IMR-90 (cell line): ENCODE data around the gene PARVB. TPM values are rescaled to one million over a fixed set of nuclear protein-coding genes. Genes with fewer than 3 reads are reported as not detected.
A peak's percentile ranks its signal among the peaks of the same experiment; 100 is the strongest.

Experiments
- ATAC-seq: fragments of 200-7000 bp; cut with Tn5 transposase; 2 replicates; pipeline ENCODE4 v1.9.1; 2020; ENCODE audit warnings: low read depth, mild to moderate bottlenecking, moderate library complexity
- BruUV-seq: library from RNA; stranded (reverse); fragments of 400-500 nt; replicated peaks from 2 replicates; lab custom pipeline; 2021; lab: Mats Ljungman, UMichigan
- CTCF ChIA-PET: fragments of 300-600 bp; formaldehyde crosslinking; extraction: SDS; loops from one replicate; lab custom pipeline; 2021; ENCODE audit warnings: antibody characterized with exemption; lab: Yijun Ruan, JAX
- POLR2A ChIA-PET: fragments of 300-600 bp; sonication (Branson Sonifier 250); formaldehyde crosslinking; loops from one replicate; lab custom pipeline; 2022; ENCODE audit warnings: antibody characterized with exemption; ENCODE audit not compliant: unreplicated experiment; lab: Charles Lee
- DNase-seq: peaks from one replicate; pipeline ENCODE4 v3.0.0; 2013
- H2AFZ ChIP-seq: replicated peaks from 2 replicates; pipeline ENCODE3; 2013; ENCODE audit warnings: low read length, mild to moderate bottlenecking; ENCODE audit not compliant: poor library complexity
- H2AK5ac ChIP-seq: 2 replicates; pipeline ENCODE4 v1.6.1; 2013; ENCODE audit warnings: low read depth, low read length, inconsistent platforms
- H2AK9ac ChIP-seq: replicated peaks from 2 replicates; pipeline ENCODE3; 2013; ENCODE audit warnings: mild to moderate bottlenecking, low read depth, low read length, moderate library complexity; ENCODE audit not compliant: poor library complexity
- H2BK120ac ChIP-seq: 2 replicates; pipeline ENCODE4 v1.6.1; 2013; ENCODE audit warnings: low read depth, low read length, inconsistent platforms
- H2BK15ac ChIP-seq: 3 replicates; pipeline ENCODE4 v1.6.1; 2013; ENCODE audit warnings: low read depth, low read length, inconsistent platforms
- H2BK20ac ChIP-seq: 2 replicates; pipeline ENCODE4 v1.6.1; 2013; ENCODE audit warnings: low read depth, mild to moderate bottlenecking, inconsistent platforms, low read length, moderate library complexity
- H2BK5ac ChIP-seq: 2 replicates; pipeline ENCODE4 v1.6.1; 2013; ENCODE audit warnings: mild to moderate bottlenecking, low read depth, low read length, inconsistent platforms; ENCODE audit not compliant: poor library complexity, severe bottlenecking
- H3K14ac ChIP-seq: replicated peaks from 2 replicates; pipeline ENCODE4 v1.6.1; 2013; ENCODE audit warnings: low read depth, low read length, inconsistent platforms
- H3K18ac ChIP-seq: 2 replicates; pipeline ENCODE4 v1.6.1; 2013; ENCODE audit warnings: low read depth, low read length, control low read depth
- H3K23ac ChIP-seq: 2 replicates; pipeline ENCODE4 v1.6.1; 2013; ENCODE audit warnings: low read depth, low read length, inconsistent platforms
- H3K27ac ChIP-seq: 2 replicates; pipeline ENCODE4 v1.5.1; 2013; ENCODE audit warnings: mild to moderate bottlenecking, control low read depth, low read length; ENCODE audit not compliant: insufficient read depth
- H3K27me3 ChIP-seq: 2 replicates; pipeline ENCODE4 v1.6.1; 2013; ENCODE audit warnings: low read length; ENCODE audit not compliant: control insufficient read depth, insufficient read depth
- H3K36me3 ChIP-seq: 2 replicates; pipeline ENCODE4 v1.6.1; 2013; ENCODE audit warnings: low read length, mixed read lengths; ENCODE audit not compliant: control insufficient read depth, insufficient read depth
- H3K4ac ChIP-seq: 2 replicates; pipeline ENCODE4 v1.6.1; 2013; ENCODE audit warnings: low read depth, low read length, inconsistent platforms
- H3K4me1 ChIP-seq: 2 replicates; pipeline ENCODE4 v1.6.1; 2013; ENCODE audit warnings: low read length, mixed read lengths; ENCODE audit not compliant: control insufficient read depth, insufficient read depth
- H3K4me2 ChIP-seq: 2 replicates; pipeline ENCODE4 v1.6.1; 2013; ENCODE audit warnings: low read depth, mild to moderate bottlenecking, control low read depth, low read length, moderate library complexity
- H3K4me3 ChIP-seq: 2 replicates; pipeline ENCODE4 v1.5.1; 2013; ENCODE audit warnings: low read depth, mild to moderate bottlenecking, control low read depth, low read length, moderate library complexity; ENCODE audit not compliant: insufficient read depth
- H3K56ac ChIP-seq: 2 replicates; pipeline ENCODE4 v1.6.1; 2013; ENCODE audit warnings: low read length, inconsistent platforms; ENCODE audit not compliant: insufficient read depth; ENCODE audit errors: extremely low read depth
- H3K79me1 ChIP-seq, 2 experiments: 2 replicates each; pipeline ENCODE4 v1.6.1; 2013; ENCODE audit warnings: low read length in 2 of 2, inconsistent platforms in 1 of 2, low read depth in 1 of 2
- H3K9ac ChIP-seq: 2 replicates; pipeline ENCODE4 v1.6.1; 2013; ENCODE audit warnings: low read depth, low read length, control low read depth
- H3K9me1 ChIP-seq: 2 replicates; pipeline ENCODE4 v1.6.1; 2013; ENCODE audit warnings: low read length, inconsistent platforms; ENCODE audit not compliant: insufficient read depth
- H3K9me3 ChIP-seq: 2 replicates; pipeline ENCODE4 v1.6.1; 2013; ENCODE audit warnings: low read length; ENCODE audit not compliant: control insufficient read depth, insufficient read depth
- H4K20me1 ChIP-seq: 2 replicates; pipeline ENCODE4 v1.6.1; 2013; ENCODE audit warnings: low read length, inconsistent platforms; ENCODE audit not compliant: insufficient read depth
- H4K5ac ChIP-seq: 2 replicates; pipeline ENCODE4 v1.6.1; 2013; ENCODE audit warnings: mild to moderate bottlenecking, low read depth, low read length, control low read depth
- H4K8ac ChIP-seq, 2 experiments: 2 replicates each; pipeline ENCODE4 v1.6.1; 2013; ENCODE audit warnings: low read depth in 2 of 2, low read length in 2 of 2, control low read depth in 1 of 2, inconsistent platforms in 1 of 2
- H4K91ac ChIP-seq: 2 replicates; pipeline ENCODE4 v1.6.1; 2013; ENCODE audit warnings: low read depth, low read length, inconsistent platforms; ENCODE audit not compliant: insufficient read depth
- CEBPB ChIP-seq: IDR thresholded peaks from 2 replicates; pipeline ENCODE4 v1.6.1; 2012; ENCODE audit warnings: low read depth, low read length, improper control_type of control experiment
- MAZ ChIP-seq: IDR thresholded peaks from 2 replicates; pipeline ENCODE4 v1.6.1; 2012; ENCODE audit warnings: low read depth, mild to moderate bottlenecking, low read length, improper control_type of control experiment, moderate library complexity, borderline replicate concordance
- WGBS, 2 experiments: methylation state at CpG; one replicate each; pipeline versions ENCODE4 v1.1.5 to v1.1.7; 2013; ENCODE audit warnings: missing lambda C conversion rate in 2 of 2; ENCODE audit not compliant: insufficient read length in 1 of 2; ENCODE audit errors: extremely low coverage in 2 of 2; 5-methylcytosine and 5-hydroxymethylcytosine counted together
- dilution Hi-C: fragments of 300-500 bp; cut with HindIII; formaldehyde crosslinking; loops from one replicate; pipeline ENCODE4 v1.14.3; 2018; ENCODE audit warnings: low sequenced_read_pairs; ENCODE audit not compliant: unreplicated experiment
- in situ Hi-C: fragments of 300-500 bp; cut with MboI; formaldehyde crosslinking; loops from 3 replicates; pipeline ENCODE4 v1.14.3; 2019; ENCODE audit warnings: low sequenced_read_pairs, inconsistent platforms, mixed read lengths
- intact Hi-C: fragments of 100-400 bp; cut with micrococcal nuclease; formaldehyde crosslinking; loops from 2 replicates; pipeline ENCODE4 v1.10.0; 2022
- polyA plus RNA-seq, 3 experiments: library from polyadenylated mRNA; depleted of rRNA; stranded (reverse); fragments of >200 nt; gene quantifications; 2 replicates each; pipeline ENCODE4 v1.2.3, GENCODE V29; 2012; ENCODE audit warnings: low replicate concordance in 1 of 3
- total RNA-seq: library from RNA; depleted of rRNA; stranded (reverse); fragments of >200 nt; gene quantifications from 2 replicates; pipeline ENCODE4 v1.2.3, GENCODE V29; 2012

The PARVB gene
- total and polyA plus RNA-seq, 2 of the 4 experiments (the other 2 are of a cell fraction) = 44.3 to 53.9 TPM

DNA sequence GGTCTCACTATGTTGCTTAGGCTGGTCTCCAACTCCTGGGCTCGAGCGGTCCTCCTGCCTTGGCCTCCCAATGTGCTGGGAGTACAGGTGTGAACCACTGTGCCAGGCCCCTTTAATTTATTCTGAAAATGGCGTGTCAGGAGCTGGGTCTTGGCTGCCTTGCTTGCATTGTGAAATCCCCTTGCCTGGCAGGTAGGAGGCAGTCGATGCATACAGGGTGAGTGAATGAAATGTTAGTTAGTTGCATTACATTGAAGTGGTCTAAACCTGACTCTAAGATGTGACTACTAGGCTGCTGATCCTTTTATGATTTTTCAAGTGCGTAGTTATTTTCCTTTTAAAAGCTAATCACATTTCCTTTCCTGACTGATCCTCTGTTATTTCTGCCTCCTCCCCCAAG, 42.9 kb downstream of the PARVB start:
- no peak overlapping the region for H3K14ac ChIP-seq
- H3K4ac ChIP-seq = no peak overlapping the region
- no peak overlapping the region for H2BK5ac ChIP-seq
- intact Hi-C loops (no loop called here), dilution Hi-C loops (no loop called here), in situ Hi-C loops (no loop called here)
- WGBS, 2 experiments = no CpG with 5 or more reads among the region's 5 CpGs
- no peak overlapping the region for H2BK120ac ChIP-seq
- H2BK15ac ChIP-seq = no peak overlapping the region
- no peaks in the 10 kb centered on the region for H3K4me1 ChIP-seq
- no peaks in the 10 kb centered on the region for H3K36me3 ChIP-seq
- BruUV-seq = no TSS peak
- ChIA-PET CTCF (no interaction called here), POLR2A (no interaction called here)
- H4K8ac ChIP-seq = no peak overlapping the region
- TF ChIP-seq CEBPB = 0 out of 2 replicates have a peak, but pooled peaks have one; percentile 32
- no peak for TF ChIP-seq MAZ
- H4K20me1 ChIP-seq = peaks cover 15% of the 10 kb centered on the region
- H3K79me1 ChIP-seq = peaks cover 0 to 9% of the 10 kb centered on the region in 2 experiments; a peak in 3 of 4 replicates
- no peak overlapping the region for H4K5ac ChIP-seq
- H2AK5ac ChIP-seq = no peak overlapping the region
- peaks cover 3% of the 10 kb centered on the region; the same call in 1 of the 2 replicates for H3K9me1 ChIP-seq
- no peak overlapping the region for H3K27ac ChIP-seq
- no peaks in the 10 kb centered on the region for H3K9me3 ChIP-seq
- no peak overlapping the region for H3K9ac ChIP-seq
- no peak overlapping the region for H3K23ac ChIP-seq
- H2AFZ ChIP-seq = no peak overlapping the region
- H3K27me3 ChIP-seq = no peaks in the 10 kb centered on the region
- H3K4me3 ChIP-seq = no peak overlapping the region
- H2AK9ac ChIP-seq = no peak overlapping the region
- no peak overlapping the region for H3K56ac ChIP-seq
- DNase-seq = no peak
- no peak overlapping the region for H3K4me2 ChIP-seq
- H2BK20ac ChIP-seq = no peak overlapping the region
- no peak overlapping the region for H3K18ac ChIP-seq
- ATAC-seq = no peak
- H4K91ac ChIP-seq = no peak overlapping the region
